AG09309 (cell line): ENCODE measurements around the gene PARVG.

Experiments used
- DNase-seq: peaks from one replicate; pipeline ENCODE4 v3.0.0-alpha.2; 2010; ENCODE audit warnings: low read depth
- H3K4me3 ChIP-seq: 2 replicates; pipeline ENCODE4 v1.5.1; 2011; ENCODE audit warnings: mild to moderate bottlenecking, low read depth, low read length, moderate library complexity; ENCODE audit not compliant: control insufficient read depth
- TF ChIP-seq, protein P1 (sequence below): IDR thresholded peaks from 2 replicates; pipeline ENCODE4 v1.5.1; 2011; ENCODE audit warnings: mild to moderate bottlenecking, low read depth, low read length, inconsistent platforms; ENCODE audit not compliant: insufficient read depth, control insufficient read depth; ENCODE audit errors: missing control alignments

The PARVG gene

GRCh38 chr22:44206696-44207095 lies 26.0 kb downstream of the PARVG start:
- no peak for DNase-seq
- H3K4me3 ChIP-seq: no peak overlapping the region
- TF ChIP-seq, protein P1, sequence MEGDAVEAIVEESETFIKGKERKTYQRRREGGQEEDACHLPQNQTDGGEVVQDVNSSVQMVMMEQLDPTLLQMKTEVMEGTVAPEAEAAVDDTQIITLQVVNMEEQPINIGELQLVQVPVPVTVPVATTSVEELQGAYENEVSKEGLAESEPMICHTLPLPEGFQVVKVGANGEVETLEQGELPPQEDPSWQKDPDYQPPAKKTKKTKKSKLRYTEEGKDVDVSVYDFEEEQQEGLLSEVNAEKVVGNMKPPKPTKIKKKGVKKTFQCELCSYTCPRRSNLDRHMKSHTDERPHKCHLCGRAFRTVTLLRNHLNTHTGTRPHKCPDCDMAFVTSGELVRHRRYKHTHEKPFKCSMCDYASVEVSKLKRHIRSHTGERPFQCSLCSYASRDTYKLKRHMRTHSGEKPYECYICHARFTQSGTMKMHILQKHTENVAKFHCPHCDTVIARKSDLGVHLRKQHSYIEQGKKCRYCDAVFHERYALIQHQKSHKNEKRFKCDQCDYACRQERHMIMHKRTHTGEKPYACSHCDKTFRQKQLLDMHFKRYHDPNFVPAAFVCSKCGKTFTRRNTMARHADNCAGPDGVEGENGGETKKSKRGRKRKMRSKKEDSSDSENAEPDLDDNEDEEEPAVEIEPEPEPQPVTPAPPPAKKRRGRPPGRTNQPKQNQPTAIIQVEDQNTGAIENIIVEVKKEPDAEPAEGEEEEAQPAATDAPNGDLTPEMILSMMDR: no peak

- no peak for DNase-seq
- TF ChIP-seq, protein P1: no peak
- H3K4me3 ChIP-seq: no peak overlapping the region
Observed at GRCh38 chr22:44207173-44207980, 26.7 kb downstream of the PARVG start.

- TF ChIP-seq, protein P1: no peak
- no peak for DNase-seq
- H3K4me3 ChIP-seq: no peak overlapping the region
Observed at GRCh38 chr22:44207981-44208317, 27.2 kb downstream of the PARVG start.

- DNase-seq: no peak
- no peak overlapping the region for H3K4me3 ChIP-seq
- TF ChIP-seq, protein P1: no peak
Observed at GRCh38 chr22:44209343-44209742, 28.6 kb downstream of the PARVG start.

GRCh38 chr22:44210722-44211121 lies 30.0 kb downstream of the PARVG start:
- H3K4me3 ChIP-seq: no peak overlapping the region
- peak; percentile 52 for DNase-seq
- TF ChIP-seq, protein P1: no peak

DNA sequence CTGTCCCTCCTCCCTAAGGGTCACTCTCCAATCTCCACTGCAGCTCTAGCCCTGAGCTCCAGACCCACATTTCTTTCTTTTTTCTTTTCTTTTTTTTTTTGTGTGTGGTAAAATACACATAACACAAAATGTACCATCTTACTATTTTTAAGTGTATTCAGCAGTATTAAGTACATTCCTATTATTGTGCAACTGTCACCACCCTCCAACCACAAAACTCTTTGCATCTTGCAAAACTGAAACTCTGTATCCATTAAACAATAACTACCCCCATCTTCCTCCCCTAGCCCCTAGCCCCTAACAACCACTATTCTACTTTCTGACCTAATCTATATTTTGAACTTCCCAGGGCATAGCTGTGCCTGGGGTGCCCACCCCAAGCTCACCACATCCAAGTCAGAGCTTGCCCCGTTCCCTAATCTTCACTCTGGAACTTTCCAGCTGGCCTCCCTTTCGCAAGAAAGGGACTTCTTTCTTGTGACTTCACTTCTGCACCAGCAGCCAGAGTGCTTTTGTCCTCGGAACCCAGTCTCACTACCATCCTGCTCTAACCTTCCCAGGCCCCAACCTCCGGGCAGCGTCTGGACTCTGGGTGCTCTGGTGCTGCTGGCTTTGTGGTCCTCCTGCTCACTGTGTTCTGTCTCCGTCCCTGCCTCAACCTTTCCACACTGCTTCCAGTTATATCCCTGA lies 30.7 kb downstream of the PARVG start:
- TF ChIP-seq, protein P1: no peak
- H3K4me3 ChIP-seq: no peak overlapping the region
- no peak for DNase-seq
